Heart left ventricle (tissue), 13 donors: ENCODE measurements around the gene TRAK1.

ENCODE experiments used
- POLR2A ChIP-seq, 2 donors: fragments of 450-650 bp; IDR thresholded peaks; one replicate each; pipeline ENCODE4 v1.6.1; 2017; ENCODE audit warnings: antibody characterized with exemption in 2 of 2, mild to moderate bottlenecking in 2 of 2, moderate library complexity in 2 of 2
- TF ChIP-seq, protein P1 (sequence below), 12 donors: fragments of 200-600 bp; sonication (generic) in 4 of 12; IDR thresholded peaks; one replicate each; pipeline versions ENCODE4 v1.5.0 to v1.8.0; 2018 to 2022; ENCODE audit warnings: antibody characterized with exemption in 12 of 12, mild to moderate bottlenecking in 5 of 12
- donor health status: ischemic (EF 13 %, LVEDD 7.1; RV severe dilation, severe dysfunction).
- donor health status: DM: no; HTN: yes; CAD: no.
- donor health status: DM: no; HTN: no; CAD: no.
- donor health status: ischemic (EF 25% LVEDD 6.9; RV normal size, moderate dysfunction).
- donor health status: ischemic (EF 25% LVEDD 5.7; RV mildly dilated, moderate dysfunction).
- donor health status: ischemic (EF 35%, LVEDD 5.7; RV mildly dilated, moderate dysfunction).
- donor health status: nonischemic (EF 11% LVEDD 7.7; RV severe dilation, severe dysfunction).
- donor health status: DM: yes; HTN: yes; CAD: no.
- donor health status: PGD.
- donor health status: ischemic (EF 29% LVEDD 5.4; RV normal size, mild dysfunction).
- donor health status: nonischemic (EF 23%, LVEDD 6.1; RV moderate dilation, normal function).

DNA sequence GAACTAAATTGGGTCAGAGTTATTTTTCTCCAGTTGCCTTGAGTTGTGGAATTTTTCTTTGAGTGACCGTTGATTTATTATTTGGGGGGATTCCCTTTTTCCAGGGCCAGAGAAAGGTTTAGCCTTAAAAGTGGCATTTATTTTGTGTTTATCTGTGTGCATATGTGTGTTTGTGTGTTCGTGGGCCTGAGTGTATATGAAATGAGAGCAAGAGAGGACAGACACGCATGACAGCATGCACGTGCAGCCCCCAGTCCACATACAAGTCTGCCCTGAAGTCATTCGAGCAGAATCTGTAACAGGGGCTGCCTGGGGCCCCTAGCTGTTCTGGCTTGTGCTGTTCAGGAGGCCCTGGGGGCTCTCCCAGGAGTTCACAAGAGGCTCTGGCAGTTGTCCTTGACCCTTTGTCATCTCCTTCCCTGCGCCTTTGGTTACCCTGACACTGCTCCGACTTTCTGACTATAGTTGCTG is 18.3 kb upstream of the TRAK1 start:
- no peak for TF ChIP-seq POLR2A (IDR thresholded peaks at IDR 0.05)
- TF ChIP-seq, protein P1, sequence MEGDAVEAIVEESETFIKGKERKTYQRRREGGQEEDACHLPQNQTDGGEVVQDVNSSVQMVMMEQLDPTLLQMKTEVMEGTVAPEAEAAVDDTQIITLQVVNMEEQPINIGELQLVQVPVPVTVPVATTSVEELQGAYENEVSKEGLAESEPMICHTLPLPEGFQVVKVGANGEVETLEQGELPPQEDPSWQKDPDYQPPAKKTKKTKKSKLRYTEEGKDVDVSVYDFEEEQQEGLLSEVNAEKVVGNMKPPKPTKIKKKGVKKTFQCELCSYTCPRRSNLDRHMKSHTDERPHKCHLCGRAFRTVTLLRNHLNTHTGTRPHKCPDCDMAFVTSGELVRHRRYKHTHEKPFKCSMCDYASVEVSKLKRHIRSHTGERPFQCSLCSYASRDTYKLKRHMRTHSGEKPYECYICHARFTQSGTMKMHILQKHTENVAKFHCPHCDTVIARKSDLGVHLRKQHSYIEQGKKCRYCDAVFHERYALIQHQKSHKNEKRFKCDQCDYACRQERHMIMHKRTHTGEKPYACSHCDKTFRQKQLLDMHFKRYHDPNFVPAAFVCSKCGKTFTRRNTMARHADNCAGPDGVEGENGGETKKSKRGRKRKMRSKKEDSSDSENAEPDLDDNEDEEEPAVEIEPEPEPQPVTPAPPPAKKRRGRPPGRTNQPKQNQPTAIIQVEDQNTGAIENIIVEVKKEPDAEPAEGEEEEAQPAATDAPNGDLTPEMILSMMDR (IDR thresholded peaks at IDR 0.05) = no peak
